Activated T-cell treated with anti-CD3 and anti-CD28 coated beads, Interleukin-2, amount 50 U/mL, for 72 hours (primary cell): ENCODE data around the gene LDHD. TPM values are rescaled to one million over a fixed set of nuclear protein-coding genes. Genes with fewer than 3 reads are reported as not detected.

ENCODE experiments used
- ATAC-seq, 2 donors: fragments of 150-1000 bp; cut with Tn5 transposase; replicated peaks in 1 of 2; 2 replicates each; pipeline ENCODE4 v1.10.0; 2021; ENCODE audit warnings: moderate library complexity in 2 of 2, mild to moderate bottlenecking in 1 of 2
- DNase-seq, 2 donors: peaks; one replicate each; pipeline ENCODE4 v3.0.0; 2021 to 2022; ENCODE audit warnings: mixed read lengths in 1 of 2
- H3K27ac Mint-ChIP-seq: one replicate; pipeline ENCODE4 v1.8.0; 2022; ENCODE audit warnings: mild to moderate bottlenecking, moderate library complexity, mixed read lengths
- H3K27me3 Mint-ChIP-seq: one replicate; pipeline ENCODE4 v1.8.0; 2022; ENCODE audit warnings: low read depth, mixed read lengths
- H3K36me3 Mint-ChIP-seq, 2 donors: one replicate each; pipeline ENCODE4 v1.8.0; 2022; ENCODE audit warnings: mixed read lengths in 2 of 2, mild to moderate bottlenecking in 1 of 2; ENCODE audit not compliant: insufficient read depth in 2 of 2
- H3K4me1 Mint-ChIP-seq: one replicate; pipeline ENCODE4 v1.8.0; 2022; ENCODE audit warnings: low read depth, mixed read lengths
- H3K4me3 Mint-ChIP-seq, 2 donors: one replicate each; pipeline ENCODE4 v1.8.0; 2022; ENCODE audit warnings: mild to moderate bottlenecking in 2 of 2, mixed read lengths in 2 of 2, moderate library complexity in 2 of 2
- H3K9me3 Mint-ChIP-seq, 2 donors: one replicate each; pipeline ENCODE4 v1.8.0; 2022; ENCODE audit warnings: mixed read lengths in 2 of 2
- total RNA-seq, 2 donors: library from RNA; stranded (reverse); gene quantifications; one replicate each; pipeline ENCODE4 v1.2.3, GENCODE V29; 2022

LDHD gene
- under 1 TPM; 0.35 to 0.43 TPM for total RNA-seq

- DNase-seq: no peak
- H3K27ac Mint-ChIP-seq: no peak within 1 kb of the TSS
- peaks cover under 1% of the 10 kb centered on the region in 2 donors for H3K36me3 Mint-ChIP-seq
- peak; percentile 53 to 70 for ATAC-seq
- peak within 1 kb of the TSS; percentile 46 to 51 for H3K4me3 Mint-ChIP-seq
- H3K9me3 Mint-ChIP-seq: peaks cover 0 to under 1% of the 10 kb centered on the region in 2 donors
- H3K27me3 Mint-ChIP-seq: peaks cover 10% of the 10 kb centered on the region
- peaks cover 12% of the 10 kb centered on the region for H3K4me1 Mint-ChIP-seq
Observed at GRCh38 chr16:75116081-75116910, at the start of gene LDHD. LDHD (minus strand) TSS chr16:75116780; CDS start chr16:75116720, 60 bp downstream.

- Mint-ChIP-seq H3K27ac (no peak overlapping the region), H3K9me3 (peaks cover 0 to 1% of the 10 kb centered on the region in 2 donors), H3K4me1 (peaks cover 5% of the 10 kb centered on the region), H3K27me3 (no peaks in the 10 kb centered on the region), H3K4me3 (no peak overlapping the region), H3K36me3 (peaks cover 11 to 31% of the 10 kb centered on the region in 2 donors)
- ATAC-seq: no peak
- DNase-seq: no peak
Observed at GRCh38 chr16:75160386-75160785, 43.8 kb upstream of the LDHD start.

- Mint-ChIP-seq H3K27ac (peak overlapping the region; percentile 63), H3K4me3 (peak overlapping the region in 1 of 2 donors; percentile 39), H3K9me3 (peaks cover 17 to 18% of the 10 kb centered on the region in 2 donors), H3K4me1 (peaks cover 47% of the 10 kb centered on the region), H3K36me3 (peaks cover 24 to 55% of the 10 kb centered on the region in 2 donors), H3K27me3 (no peaks in the 10 kb centered on the region)
- DNase-seq (no peak), ATAC-seq (no peak)
Observed at GRCh38 chr16:75152635-75153034, 36.1 kb upstream of the LDHD start.

GRCh38 chr16:75151798-75152197 is 35.2 kb upstream of the LDHD start:
- H3K4me1 Mint-ChIP-seq: peaks cover 48% of the 10 kb centered on the region
- H3K36me3 Mint-ChIP-seq: peaks cover 24 to 50% of the 10 kb centered on the region in 2 donors
- no peaks in the 10 kb centered on the region for H3K27me3 Mint-ChIP-seq
- H3K9me3 Mint-ChIP-seq: peaks cover 17 to 18% of the 10 kb centered on the region in 2 donors
- DNase-seq (no peak), ATAC-seq (no peak)
- peak overlapping the region in 1 of 2 donors; percentile 39 for H3K4me3 Mint-ChIP-seq
- peak overlapping the region; percentile 63 for H3K27ac Mint-ChIP-seq

DNA sequence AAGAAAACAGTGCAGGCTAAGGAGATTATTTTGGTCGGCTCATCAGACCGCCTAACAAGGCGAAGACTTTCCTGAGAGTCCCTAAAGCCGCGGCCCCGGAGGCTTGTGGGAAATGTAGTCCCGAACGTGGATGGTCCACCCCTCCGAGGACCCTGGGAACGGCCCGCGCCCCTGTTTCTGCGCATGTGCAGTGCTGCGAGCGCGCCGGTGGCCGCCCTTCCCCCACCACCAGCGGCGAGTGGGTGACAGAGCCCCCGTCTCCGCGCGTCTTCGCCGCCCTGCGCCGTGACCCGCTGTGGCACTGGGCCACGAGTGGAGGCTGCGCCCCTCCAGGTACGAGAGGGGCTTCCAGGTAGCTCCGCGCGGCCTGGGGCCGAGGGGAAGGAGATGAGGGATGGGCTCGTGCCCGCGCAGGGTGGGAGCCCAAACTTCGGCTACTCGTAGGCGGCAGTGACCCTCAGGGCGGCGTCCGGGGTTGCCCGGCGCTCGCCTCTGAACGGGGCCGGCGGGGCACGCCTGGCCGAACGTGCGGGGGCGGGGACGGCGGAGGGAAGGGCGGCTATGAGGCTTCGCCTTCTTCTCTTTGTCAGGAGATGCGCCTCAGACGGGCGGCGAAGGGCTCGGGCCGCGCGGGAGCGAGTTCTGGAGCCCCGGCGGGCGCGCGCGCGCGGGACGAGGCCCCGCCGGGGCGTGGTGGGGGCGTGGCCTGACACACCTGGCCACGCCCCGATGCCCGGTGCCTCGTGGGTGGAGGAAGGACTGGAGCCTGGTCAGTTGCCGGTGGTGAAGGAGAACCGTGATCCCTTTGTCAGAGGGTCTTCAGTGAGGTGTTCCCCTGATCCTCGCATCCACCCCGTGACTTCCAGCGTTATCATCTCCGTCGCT is 32.0 kb upstream of the LDHD start, which contains the start of gene ZFP1:
ZFP1 (plus strand) TSS at position 214 of the 885 bp plus-strand sequence. CDS start 4,428 bp downstream, outside the sequence.
- H3K4me3 Mint-ChIP-seq: peak within 1 kb of the TSS; percentile 84 to 92
- no peaks in the 10 kb centered on the region for H3K27me3 Mint-ChIP-seq

DNA sequence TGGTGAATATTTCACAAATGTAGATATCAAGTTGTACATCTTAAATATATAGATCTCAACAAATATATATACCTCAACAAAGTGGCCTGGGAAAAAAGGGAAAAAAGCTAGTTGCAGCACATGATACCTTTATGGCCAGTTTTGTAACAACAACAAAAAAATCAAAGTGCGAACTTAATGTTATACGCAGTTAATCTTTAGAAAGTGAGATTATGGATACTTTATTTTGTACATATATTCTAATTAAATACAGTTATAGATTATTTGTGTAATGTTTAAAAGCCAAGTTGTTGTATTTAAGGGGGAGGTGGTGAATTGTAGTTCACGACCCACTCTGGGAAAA is 31.4 kb upstream of the LDHD start:
- peaks cover 16 to 17% of the 10 kb centered on the region in 2 donors for H3K9me3 Mint-ChIP-seq
- peaks cover 46% of the 10 kb centered on the region for H3K4me1 Mint-ChIP-seq
- no peaks in the 10 kb centered on the region for H3K27me3 Mint-ChIP-seq
- ATAC-seq: no peak
- no peak for DNase-seq
- H3K4me3 Mint-ChIP-seq: peak overlapping the region; percentile 84 to 92
- H3K27ac Mint-ChIP-seq: no peak overlapping the region
- H3K36me3 Mint-ChIP-seq: peaks cover 22 to 34% of the 10 kb centered on the region in 2 donors

More for the DNA sequence above, 32.0 kb upstream of the LDHD start, which contains the start of gene ZFP1:
- Mint-ChIP-seq H3K27ac (peak within 1 kb of the TSS; percentile 85), H3K9me3 (peaks cover 16 to 17% of the 10 kb centered on the region in 2 donors), H3K36me3 (peaks cover 22 to 36% of the 10 kb centered on the region in 2 donors), H3K4me1 (peaks cover 48% of the 10 kb centered on the region)
- DNase-seq: peak; percentile 96 to 97
- peak; percentile 92 to 93 for ATAC-seq

DNA sequence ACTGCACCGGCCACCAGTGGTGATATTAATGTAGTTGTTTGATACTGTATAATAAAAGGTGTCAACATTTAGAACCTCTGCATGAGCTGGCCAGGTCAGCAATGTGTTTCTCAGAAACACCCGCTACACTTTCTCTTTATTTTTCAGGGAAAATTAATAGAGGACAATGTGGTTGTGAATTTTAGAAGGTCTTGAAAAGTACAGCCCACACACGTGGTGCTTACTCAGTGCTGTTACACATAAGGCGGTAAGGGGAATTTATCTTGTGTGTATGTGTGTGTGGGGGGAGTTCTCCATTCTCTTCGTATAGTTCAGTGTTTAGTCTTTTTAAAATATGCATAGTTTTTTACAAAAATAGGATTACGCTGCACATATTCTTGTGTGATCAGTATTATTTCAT is 27.4 kb upstream of the LDHD start:
- Mint-ChIP-seq H3K27ac (no peak overlapping the region), H3K4me1 (peaks cover 8% of the 10 kb centered on the region), H3K36me3 (no peaks in the 10 kb centered on the region), H3K4me3 (no peak overlapping the region), H3K9me3 (no peaks in the 10 kb centered on the region), H3K27me3 (no peaks in the 10 kb centered on the region)
- no peak for DNase-seq
- no peak for ATAC-seq

GRCh38 chr16:75139498-75139897 is 22.9 kb upstream of the LDHD start:
- H3K4me3 Mint-ChIP-seq: no peak overlapping the region
- H3K9me3 Mint-ChIP-seq: no peaks in the 10 kb centered on the region
- DNase-seq (no peak), ATAC-seq (no peak)
- H3K36me3 Mint-ChIP-seq: no peaks in the 10 kb centered on the region
- H3K4me1 Mint-ChIP-seq: no peaks in the 10 kb centered on the region
- no peak overlapping the region for H3K27ac Mint-ChIP-seq
- H3K27me3 Mint-ChIP-seq: no peaks in the 10 kb centered on the region

GRCh38 chr16:75138636-75139035 is 22.1 kb upstream of the LDHD start:
- no peaks in the 10 kb centered on the region for H3K9me3 Mint-ChIP-seq
- no peak for ATAC-seq
- no peak overlapping the region for H3K27ac Mint-ChIP-seq
- peak overlapping the region in 1 of 2 donors; percentile 18 for H3K4me3 Mint-ChIP-seq
- H3K36me3 Mint-ChIP-seq: no peaks in the 10 kb centered on the region
- H3K27me3 Mint-ChIP-seq: no peaks in the 10 kb centered on the region
- no peaks in the 10 kb centered on the region for H3K4me1 Mint-ChIP-seq
- DNase-seq: no peak

- Mint-ChIP-seq H3K4me1 (no peaks in the 10 kb centered on the region), H3K9me3 (no peaks in the 10 kb centered on the region), H3K27ac (no peak overlapping the region), H3K36me3 (no peaks in the 10 kb centered on the region), H3K4me3 (peak overlapping the region in 1 of 2 donors; percentile 18), H3K27me3 (no peaks in the 10 kb centered on the region)
- DNase-seq: no peak
- no peak for ATAC-seq
Observed at GRCh38 chr16:75138233-75138632, 21.7 kb upstream of the LDHD start.

- Mint-ChIP-seq H3K27ac (no peak overlapping the region), H3K9me3 (peaks cover 3 to 4% of the 10 kb centered on the region in 2 donors), H3K4me3 (no peak overlapping the region)
Observed at GRCh38 chr16:75131081-75131480, 14.5 kb upstream of the LDHD start.

GRCh38 chr16:75130150-75130771 is 13.7 kb upstream of the LDHD start:
- DNase-seq (no peak), ATAC-seq (no peak)
- peaks cover 10% of the 10 kb centered on the region for H3K4me1 Mint-ChIP-seq
- H3K27ac Mint-ChIP-seq: no peak overlapping the region
- peaks cover 3 to 4% of the 10 kb centered on the region in 2 donors for H3K9me3 Mint-ChIP-seq
- H3K36me3 Mint-ChIP-seq: peaks cover 0 to 1% of the 10 kb centered on the region in 2 donors
- H3K4me3 Mint-ChIP-seq: no peak overlapping the region
- no peaks in the 10 kb centered on the region for H3K27me3 Mint-ChIP-seq

More at GRCh38 chr16:75131081-75131480, 14.5 kb upstream of the LDHD start:
- no peak for ATAC-seq
- Mint-ChIP-seq H3K36me3 (peaks cover 0 to 1% of the 10 kb centered on the region in 2 donors), H3K4me1 (peaks cover 10% of the 10 kb centered on the region), H3K27me3 (no peaks in the 10 kb centered on the region)
- no peak for DNase-seq
